HT1080 (cell line): ENCODE measurements around the gene NPIPB4. TPM values are rescaled to one million over a fixed set of nuclear protein-coding genes. Genes with fewer than 3 reads are reported as not detected.
A peak's percentile ranks its signal among the peaks of the same experiment; 100 is the strongest.
"Not testable (repeated sequence)": the region's sequence is repeated elsewhere in the genome, so short reads cannot be mapped to it uniquely, and the experiment has no call there.

Experiments used
- DNase-seq: peaks from one replicate; pipeline ENCODE4 v3.0.0-alpha.2; 2015; ENCODE audit warnings: low read depth
- polyA plus RNA-seq, 2 experiments: library from polyadenylated mRNA; depleted of rRNA; stranded (reverse); fragments of >200 nt; gene quantifications; 2 replicates each; pipeline ENCODE4 v1.2.3, GENCODE V29; 2015
- total RNA-seq: library from RNA; depleted of rRNA; stranded (reverse); fragments of >200 nt; shearing (Covaris generic); gene quantifications from 2 replicates; pipeline ENCODE4 v1.2.3, GENCODE V29; 2014; rRNA removed

Gene NPIPB4
- total RNA-seq = 6.6 and 9.7 TPM in 2 replicates
- 7.8 and 8.1 TPM in 2 replicates for polyA plus RNA-seq (2015; cell fraction: cytosol; rRNA removed)
- polyA plus RNA-seq (2015; cell fraction: nucleus; rRNA removed) = 53.4 and 64.8 TPM in 2 replicates

GRCh38 chr16:21857656-21858055, at the start of gene NPIPB4:
Gene NPIPB4 (minus strand): TSS chr16:21857756. CDS start chr16:21857378, 378 bp downstream.
- not testable (repeated sequence) for DNase-seq

- DNase-seq = not testable (repeated sequence)
These were observed 41.4 kb upstream of the NPIPB4 start for GRCh38 chr16:21898998-21899397.

DNA sequence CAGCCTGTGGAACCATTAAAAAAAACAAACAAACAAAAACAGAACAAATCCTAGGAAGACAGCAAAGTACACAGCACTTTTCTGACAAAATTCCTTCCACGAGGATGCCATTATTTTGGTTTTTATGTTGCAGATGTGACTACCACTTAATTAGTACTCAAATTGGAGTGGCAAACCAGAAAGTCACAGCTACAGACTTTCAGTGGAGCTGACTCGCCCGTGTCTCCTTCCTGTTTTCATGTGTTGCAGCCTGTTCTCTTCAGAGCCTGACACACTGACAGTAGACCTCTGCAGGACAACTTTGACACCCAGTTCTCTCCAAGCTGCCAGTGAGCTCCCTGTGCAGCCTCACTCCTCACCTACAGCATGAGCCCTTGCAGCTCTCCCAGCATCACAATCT, 24.4 kb upstream of the NPIPB4 start:
- DNase-seq = not testable (repeated sequence)

DNA sequence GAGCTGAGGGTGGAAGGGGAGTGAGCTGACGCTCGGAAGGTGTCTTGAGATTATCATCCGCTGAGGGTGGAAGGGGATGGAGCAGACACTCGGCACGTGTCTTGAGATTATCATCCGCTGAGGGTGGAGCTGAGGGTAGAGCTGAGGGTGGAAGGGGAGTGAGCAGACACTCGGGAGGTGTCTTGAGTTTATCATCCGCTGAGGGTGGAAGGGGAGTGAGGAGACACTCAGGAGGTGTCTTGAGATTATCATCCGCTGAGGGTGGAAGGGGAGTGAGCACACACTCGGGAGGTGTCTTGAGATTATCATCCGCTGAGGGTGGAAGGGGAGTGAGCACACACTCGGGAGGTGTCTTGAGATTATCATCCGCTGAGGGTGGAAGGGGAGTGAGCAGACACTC, 20.4 kb downstream of the NPIPB4 start:
- DNase-seq = not testable (repeated sequence)

DNA sequence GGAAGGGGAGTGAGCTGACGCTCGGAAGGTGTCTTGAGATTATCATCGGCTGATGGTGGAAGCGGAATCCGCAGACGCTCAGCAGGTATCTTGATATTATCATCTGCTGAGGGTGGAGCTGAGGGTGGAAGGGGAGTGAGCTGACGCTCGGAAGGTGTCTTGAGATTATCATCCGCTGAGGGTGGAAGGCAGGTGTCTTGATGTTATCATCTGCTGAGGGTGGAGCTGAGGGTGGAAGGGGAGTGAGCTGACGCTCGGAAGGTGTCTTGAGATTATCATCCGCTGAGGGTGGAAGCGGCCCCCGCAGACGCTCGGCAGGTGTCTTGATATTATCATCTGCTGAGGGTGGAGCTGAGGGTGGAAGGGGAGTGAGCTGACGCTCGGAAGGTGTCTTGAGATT, 21.2 kb downstream of the NPIPB4 start:
- DNase-seq = not testable (repeated sequence)

DNA sequence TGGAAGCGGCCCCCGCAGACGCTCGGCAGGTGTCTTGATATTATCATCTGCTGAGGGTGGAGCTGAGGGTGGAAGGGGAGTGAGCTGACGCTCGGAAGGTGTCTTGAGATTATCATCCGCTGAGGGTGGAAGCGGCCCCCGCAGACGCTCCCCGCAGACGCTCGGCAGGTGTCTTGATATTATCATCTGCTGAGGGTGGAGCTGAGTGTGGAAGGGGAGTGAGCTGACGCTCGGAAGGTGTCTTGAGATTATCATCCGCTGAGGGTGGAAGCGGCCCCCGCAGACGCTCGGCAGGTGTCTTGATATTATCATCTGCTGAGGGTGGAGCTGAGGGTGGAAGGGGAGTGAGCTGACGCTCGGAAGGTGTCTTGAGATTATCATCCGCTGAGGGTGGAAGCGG, 21.8 kb downstream of the NPIPB4 start:
- DNase-seq = not testable (repeated sequence)

- DNase-seq = not testable (repeated sequence)
These were observed 23.3 kb downstream of the NPIPB4 start for GRCh38 chr16:21834211-21834610.

DNA sequence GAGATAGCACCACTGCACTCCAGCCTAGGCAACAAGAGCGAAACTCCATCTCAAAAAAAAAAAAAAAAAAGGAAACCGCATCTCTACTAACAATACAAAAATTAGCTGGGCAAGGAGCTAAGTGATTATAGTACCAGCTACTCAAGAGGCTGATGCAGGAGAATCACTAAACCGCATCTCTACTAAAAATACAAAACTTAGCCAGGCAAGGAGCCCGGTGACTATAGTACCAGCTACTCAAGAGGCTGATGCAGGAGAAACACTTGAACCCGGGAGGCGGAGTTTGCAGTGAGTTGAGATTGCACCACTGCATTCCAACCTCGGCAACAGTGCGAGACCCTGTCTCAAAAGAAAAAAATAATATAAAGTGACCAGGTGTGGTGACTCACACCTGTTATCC, 27.6 kb downstream of the NPIPB4 start:
- not testable (repeated sequence) for DNase-seq

DNA sequence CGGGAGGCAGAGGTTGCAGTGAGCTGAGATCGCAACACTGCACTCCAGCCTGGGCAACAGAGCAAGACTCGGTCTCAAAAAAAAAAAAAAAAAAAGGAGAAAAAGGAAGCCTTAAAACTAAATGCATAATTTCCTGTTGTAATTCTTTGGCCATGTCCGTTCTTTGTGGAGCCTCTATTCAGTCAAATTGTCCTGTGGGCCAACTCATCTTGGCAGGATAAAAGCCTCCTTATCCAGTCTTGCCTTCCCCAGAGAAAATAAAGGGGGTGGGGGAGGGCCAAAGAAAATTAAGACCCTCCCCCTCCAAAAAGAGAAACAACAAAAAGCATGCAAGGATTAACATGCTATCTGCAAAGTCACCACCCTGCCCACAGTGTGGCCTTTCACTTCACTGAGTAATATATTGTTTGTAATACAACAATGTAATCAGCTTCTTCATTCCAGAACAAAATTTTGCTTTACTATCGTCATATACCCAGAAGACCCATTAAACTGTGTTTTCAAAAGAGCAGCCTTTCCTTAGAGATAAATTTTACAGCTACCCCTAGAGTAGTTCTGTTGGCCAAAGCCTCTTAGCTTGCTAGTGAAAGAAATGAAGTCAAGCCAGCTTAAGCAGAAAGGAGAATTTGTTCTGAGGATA, 31.4 kb downstream of the NPIPB4 start:
- DNase-seq = not testable (repeated sequence)

DNA sequence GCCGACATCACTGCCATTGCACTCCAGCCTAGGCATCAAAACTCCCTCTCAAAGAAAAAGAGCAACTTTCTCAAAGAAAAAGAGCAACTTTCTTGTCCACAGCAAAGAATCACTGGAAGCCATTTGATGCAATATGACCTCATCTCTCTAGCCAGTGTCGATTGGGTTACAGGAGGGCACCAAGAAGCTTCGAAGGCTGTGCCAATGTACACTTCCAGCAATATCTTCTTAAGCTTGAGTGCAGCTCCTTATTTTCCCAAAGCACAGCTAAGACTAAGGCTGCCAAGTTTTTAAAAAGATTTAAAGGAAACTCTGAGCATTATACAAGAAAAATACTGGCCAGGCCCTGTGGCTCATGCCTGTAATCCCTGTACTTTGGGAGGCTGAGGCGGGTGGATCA, 32.0 kb downstream of the NPIPB4 start:
- not testable (repeated sequence) for DNase-seq

GRCh38 chr16:21823258-21823657, 34.3 kb downstream of the NPIPB4 start:
- DNase-seq = not testable (repeated sequence)

DNA sequence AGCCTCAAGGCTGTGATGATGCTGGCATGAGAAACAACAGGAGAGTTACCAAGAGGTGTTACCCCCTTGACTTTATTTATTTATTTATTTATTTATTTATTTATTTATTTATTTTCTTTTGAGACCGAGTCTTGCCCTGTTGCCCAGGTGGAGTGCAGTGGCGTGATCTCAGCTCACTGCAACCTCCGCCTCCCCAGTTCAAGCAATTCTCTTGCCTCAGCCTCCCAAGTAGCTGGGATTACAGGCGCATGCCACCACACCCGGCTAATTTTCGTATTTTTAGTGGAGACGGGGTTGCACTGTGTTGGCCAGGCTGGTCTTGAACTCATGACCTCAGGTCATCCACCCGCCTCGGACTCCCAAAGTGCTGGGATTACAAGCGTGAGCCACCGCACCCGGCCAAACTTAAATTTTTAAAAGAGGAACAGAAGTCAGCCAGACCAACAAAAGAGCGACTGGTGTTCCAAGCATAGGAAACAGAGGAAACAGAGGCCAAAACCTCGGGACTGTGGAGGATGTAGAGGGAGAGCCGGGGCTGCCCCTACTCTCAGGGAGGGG, 36.6 kb downstream of the NPIPB4 start:
- not testable (repeated sequence) for DNase-seq

GRCh38 chr16:21820028-21820907, 37.3 kb downstream of the NPIPB4 start:
- peak; percentile 60 for DNase-seq

DNA sequence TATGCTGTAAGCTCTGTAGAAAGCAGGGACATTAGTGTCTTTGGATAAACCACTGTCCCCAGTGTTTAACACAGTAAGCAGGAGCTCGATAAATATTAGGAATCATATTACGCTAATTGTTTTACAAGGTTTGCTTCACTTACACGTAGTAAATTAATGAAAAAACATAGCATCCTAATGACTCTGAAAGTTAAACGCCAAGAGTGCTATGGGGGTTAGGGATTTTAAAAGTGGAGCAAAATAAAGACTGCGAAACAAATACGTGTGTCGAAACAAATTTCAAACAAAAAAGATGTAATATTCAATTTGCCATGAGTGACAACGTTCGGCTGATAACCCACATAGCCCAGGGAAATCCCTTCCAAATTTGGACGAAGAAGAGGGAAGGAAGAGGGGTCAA, 37.9 kb downstream of the NPIPB4 start:
- not testable (repeated sequence) for DNase-seq

DNA sequence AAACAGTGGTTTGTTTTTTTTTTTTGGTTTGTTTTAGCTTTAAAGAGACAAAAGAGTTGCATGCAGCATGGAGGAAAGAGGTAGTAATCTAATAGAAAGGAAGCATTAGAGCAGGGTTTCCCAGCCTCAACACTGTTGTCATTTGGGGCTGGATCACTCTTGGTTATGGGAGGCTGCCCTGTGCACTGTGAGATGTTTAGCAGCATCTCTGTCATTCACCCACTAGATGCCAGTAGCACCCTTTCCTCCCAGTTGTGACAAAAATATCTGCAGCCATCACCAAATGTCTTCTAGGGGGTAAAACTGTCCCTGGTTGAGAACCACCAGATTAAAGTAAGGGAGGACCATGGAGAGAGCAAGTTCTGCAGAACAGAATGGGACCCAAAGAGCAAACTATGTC, 40.5 kb downstream of the NPIPB4 start:
- not testable (repeated sequence) for DNase-seq

DNA sequence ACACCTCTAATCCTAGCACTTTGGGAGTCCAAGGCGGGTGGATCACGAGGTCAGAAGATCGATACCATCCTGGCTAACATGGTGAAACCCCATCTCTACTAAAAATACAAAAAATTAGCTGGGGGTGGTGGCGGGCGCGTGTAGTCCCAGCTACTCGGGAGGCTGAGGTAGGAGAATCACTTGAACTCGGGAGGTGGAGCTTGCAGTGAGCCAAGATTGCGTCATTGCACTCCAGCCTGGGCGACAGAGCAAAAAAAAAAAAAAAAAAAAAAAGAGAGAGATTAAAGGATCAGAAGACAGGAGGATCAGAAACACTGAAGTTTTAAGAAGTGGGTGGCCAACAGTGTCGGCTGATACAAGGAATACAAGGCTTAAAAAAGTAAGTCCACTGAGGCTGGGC, 41.9 kb downstream of the NPIPB4 start:
- not testable (repeated sequence) for DNase-seq

GRCh38 chr16:21802375-21802663, 55.2 kb downstream of the NPIPB4 start:
- DNase-seq = not testable (repeated sequence)

GRCh38 chr16:21801538-21802374, 55.8 kb downstream of the NPIPB4 start:
- DNase-seq = peak; percentile 37

DNA sequence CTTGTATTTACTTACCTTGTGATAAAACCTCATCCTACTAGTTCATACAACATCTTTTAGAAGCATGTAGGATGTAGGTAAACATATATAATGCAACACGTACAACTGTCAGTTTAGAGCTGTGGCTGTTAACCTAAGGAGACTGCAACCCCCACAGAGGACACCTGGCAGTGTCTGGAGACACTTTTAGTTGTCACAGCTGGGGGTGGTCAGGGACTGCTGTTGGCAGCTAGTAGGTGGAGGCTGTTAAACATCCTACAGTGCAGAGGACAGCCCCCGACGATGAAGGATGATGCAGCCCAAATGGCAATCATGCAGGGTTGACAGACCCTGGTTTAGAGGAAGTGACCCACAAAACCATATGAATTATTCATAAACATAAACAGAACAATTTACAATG, 59.0 kb downstream of the NPIPB4 start:
- not testable (repeated sequence) for DNase-seq

- not testable (repeated sequence) for DNase-seq
These were observed 64.2 kb downstream of the NPIPB4 start for GRCh38 chr16:21793310-21793709.

DNA sequence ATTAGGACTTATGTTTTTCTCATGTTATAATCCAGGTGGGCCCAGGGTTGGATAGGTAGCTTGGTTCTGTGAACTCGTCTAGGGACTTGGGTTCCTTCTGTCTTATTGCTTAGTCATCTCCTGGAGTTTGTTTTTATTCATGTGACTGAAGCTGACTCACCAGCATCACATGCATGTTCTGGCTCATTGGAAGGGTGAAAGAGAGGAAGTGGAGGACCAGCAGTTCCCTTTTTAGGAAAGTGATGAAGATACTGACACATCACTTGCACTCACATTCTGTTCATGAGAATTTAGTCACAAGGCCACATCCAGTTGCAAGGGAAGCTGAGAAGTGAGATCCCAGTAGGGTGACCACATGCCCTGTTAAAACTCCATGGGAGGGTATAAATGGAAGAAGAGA, 67.0 kb downstream of the NPIPB4 start:
- not testable (repeated sequence) for DNase-seq
